ENCODE results near the gene ARID1B. TPM values are rescaled to one million over a fixed set of nuclear protein-coding genes. Genes with fewer than 3 reads are reported as not detected.

The ARID1B gene
- total and polyA plus RNA-seq, 2 of the 13 experiments (the other 11 are each of a cell fraction or from before 2014, with no cell fraction given), result 20.1 to 32.6 TPM

DNA sequence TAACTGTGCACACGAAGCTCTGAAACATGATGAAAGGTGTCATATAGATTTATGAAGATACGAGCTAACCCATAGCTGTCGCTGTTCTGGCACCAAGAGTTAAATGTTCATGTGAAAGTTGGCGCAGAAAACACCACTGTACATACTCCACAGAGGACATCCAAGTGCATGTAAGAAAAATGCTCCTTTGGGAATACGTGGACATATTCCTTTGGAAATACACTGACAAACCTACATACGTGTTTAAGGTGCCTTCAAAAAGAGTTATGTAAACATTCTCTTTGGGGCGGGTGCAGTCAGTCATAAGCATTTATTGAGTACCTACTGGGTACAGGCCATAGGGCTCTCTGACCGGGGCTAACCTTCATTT is 723 bp upstream of the ARID1B start (continued):
- TF ChIP-seq, protein P1, sequence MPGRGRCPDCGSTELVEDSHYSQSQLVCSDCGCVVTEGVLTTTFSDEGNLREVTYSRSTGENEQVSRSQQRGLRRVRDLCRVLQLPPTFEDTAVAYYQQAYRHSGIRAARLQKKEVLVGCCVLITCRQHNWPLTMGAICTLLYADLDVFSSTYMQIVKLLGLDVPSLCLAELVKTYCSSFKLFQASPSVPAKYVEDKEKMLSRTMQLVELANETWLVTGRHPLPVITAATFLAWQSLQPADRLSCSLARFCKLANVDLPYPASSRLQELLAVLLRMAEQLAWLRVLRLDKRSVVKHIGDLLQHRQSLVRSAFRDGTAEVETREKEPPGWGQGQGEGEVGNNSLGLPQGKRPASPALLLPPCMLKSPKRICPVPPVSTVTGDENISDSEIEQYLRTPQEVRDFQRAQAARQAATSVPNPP (CRISPR knock-in tag; IDR thresholded peaks at IDR 0.05), result no peak
- no peak for TF ChIP-seq ZNF251 (CRISPR knock-in tag; IDR thresholded peaks at IDR 0.05)
- no peak for TF ChIP-seq HOXA5 (CRISPR knock-in tag; IDR thresholded peaks at IDR 0.05)
- TF ChIP-seq, protein P2, sequence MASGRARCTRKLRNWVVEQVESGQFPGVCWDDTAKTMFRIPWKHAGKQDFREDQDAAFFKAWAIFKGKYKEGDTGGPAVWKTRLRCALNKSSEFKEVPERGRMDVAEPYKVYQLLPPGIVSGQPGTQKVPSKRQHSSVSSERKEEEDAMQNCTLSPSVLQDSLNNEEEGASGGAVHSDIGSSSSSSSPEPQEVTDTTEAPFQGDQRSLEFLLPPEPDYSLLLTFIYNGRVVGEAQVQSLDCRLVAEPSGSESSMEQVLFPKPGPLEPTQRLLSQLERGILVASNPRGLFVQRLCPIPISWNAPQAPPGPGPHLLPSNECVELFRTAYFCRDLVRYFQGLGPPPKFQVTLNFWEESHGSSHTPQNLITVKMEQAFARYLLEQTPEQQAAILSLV (CRISPR knock-in tag; IDR thresholded peaks at IDR 0.05; ENCODE audit: borderline replicate concordance), result no peak
- no peak for TF ChIP-seq PLRG1 (conservative IDR thresholded peaks at IDR 0.05)
- TF ChIP-seq ZNF430 (CRISPR knock-in tag; IDR thresholded peaks at IDR 0.05), result no peak
- no peak for TF ChIP-seq SKIL (CRISPR knock-in tag; IDR thresholded peaks at IDR 0.05; ENCODE audit: borderline replicate concordance)
- TF ChIP-seq ZNF616 (CRISPR knock-in tag; IDR thresholded peaks at IDR 0.05; ENCODE audit: low read depth), result no peak
- TF ChIP-seq HNF4A (CRISPR knock-in tag; IDR thresholded peaks at IDR 0.05), result no peak
- TF ChIP-seq NPAS2 (CRISPR knock-in tag; IDR thresholded peaks at IDR 0.05; ENCODE audit: borderline replicate concordance), result no peak
- no peak for TF ChIP-seq U2AF2 (IDR thresholded peaks at IDR 0.05; ENCODE audit: low read depth, low read length)
- TF ChIP-seq, protein P3, sequence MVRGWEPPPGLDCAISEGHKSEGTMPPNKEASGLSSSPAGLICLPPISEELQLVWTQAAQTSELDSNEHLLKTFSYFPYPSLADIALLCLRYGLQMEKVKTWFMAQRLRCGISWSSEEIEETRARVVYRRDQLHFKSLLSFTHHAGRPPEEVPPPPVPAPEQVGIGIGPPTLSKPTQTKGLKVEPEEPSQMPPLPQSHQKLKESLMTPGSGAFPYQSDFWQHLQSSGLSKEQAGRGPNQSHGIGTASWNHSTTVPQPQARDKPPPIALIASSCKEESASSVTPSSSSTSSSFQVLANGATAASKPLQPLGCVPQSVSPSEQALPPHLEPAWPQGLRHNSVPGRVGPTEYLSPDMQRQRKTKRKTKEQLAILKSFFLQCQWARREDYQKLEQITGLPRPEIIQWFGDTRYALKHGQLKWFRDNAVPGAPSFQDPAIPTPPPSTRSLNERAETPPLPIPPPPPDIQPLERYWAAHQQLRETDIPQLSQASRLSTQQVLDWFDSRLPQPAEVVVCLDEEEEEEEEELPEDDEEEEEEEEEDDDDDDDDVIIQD (CRISPR knock-in tag; IDR thresholded peaks at IDR 0.05; ENCODE audit: low read depth), result no peak
- no peak for TF ChIP-seq NFATC3 (CRISPR knock-in tag; IDR thresholded peaks at IDR 0.05)
- TF ChIP-seq IKZF1 (IDR thresholded peaks at IDR 0.05), result no peak
- TF ChIP-seq NFAT5 (CRISPR knock-in tag; IDR thresholded peaks at IDR 0.05), result no peak
- no peak for TF ChIP-seq ZNF530 (CRISPR knock-in tag; IDR thresholded peaks at IDR 0.05; ENCODE audit: low read depth)
- TF ChIP-seq, protein P4, sequence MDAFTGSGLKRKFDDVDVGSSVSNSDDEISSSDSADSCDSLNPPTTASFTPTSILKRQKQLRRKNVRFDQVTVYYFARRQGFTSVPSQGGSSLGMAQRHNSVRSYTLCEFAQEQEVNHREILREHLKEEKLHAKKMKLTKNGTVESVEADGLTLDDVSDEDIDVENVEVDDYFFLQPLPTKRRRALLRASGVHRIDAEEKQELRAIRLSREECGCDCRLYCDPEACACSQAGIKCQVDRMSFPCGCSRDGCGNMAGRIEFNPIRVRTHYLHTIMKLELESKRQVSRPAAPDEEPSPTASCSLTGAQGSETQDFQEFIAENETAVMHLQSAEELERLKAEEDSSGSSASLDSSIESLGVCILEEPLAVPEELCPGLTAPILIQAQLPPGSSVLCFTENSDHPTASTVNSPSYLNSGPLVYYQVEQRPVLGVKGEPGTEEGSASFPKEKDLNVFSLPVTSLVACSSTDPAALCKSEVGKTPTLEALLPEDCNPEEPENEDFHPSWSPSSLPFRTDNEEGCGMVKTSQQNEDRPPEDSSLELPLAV (CRISPR knock-in tag; conservative IDR thresholded peaks at IDR 0.05; ENCODE audit: low read depth), result no peak
- TF ChIP-seq CHD4 (IDR thresholded peaks at IDR 0.05; ENCODE audit: borderline replicate concordance, low read length), result peak; percentile 71; the same call in 1 of the 2 replicates
- no peak for TF ChIP-seq MTA3 (CRISPR knock-in tag; IDR thresholded peaks at IDR 0.05)
